GM21529 (cell line): ENCODE data around the gene ATRNL1.
"Not testable (repeated sequence)": the region's sequence is repeated elsewhere in the genome, so short reads cannot be mapped to it uniquely, and the experiment has no call there.

Source experiments
- ATAC-seq: cut with Tn5 transposase; IDR thresholded peaks from one replicate; pipeline ENCODE4 v1.9.1; 2021; ENCODE audit not compliant: unreplicated experiment

Gene ATRNL1

DNA sequence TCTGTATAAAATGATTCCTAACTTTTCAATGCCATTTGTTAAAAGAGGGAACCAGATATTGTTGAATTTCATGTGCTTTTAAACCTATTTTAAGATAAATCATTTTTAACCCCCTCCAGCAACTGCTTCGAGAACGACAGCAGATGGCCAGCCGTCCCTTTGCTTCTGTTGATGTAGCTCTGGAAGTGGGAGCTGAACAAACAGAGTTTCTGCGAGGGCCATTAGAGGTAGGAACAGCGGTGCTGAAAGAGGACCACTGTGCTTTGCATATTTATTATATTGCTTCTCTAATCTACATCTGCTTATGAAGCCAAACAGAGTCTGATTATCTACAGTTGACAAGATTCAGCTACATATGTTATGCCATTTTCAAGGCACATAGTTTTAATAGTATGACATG lies 634.0 kb downstream of the ATRNL1 start:
- no peak for ATAC-seq

DNA sequence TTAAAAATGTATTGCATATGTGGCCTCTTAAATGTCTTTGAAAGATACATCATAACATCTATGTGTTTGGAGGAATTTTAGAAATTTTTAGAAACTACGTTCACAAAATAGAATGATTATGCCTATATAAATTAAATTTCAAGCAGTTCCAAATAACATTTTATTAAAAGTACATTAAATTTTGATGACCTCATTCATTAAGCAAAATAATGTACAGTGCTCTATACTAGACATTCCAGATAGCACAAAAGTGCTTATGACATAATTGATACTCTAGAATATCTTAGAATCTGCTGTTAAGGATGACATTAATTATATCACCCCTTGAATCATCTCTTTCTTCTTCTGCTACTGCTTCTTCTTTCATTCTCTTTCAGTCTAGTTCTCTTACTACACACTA lies 650.9 kb downstream of the ATRNL1 start:
- no peak for ATAC-seq

DNA sequence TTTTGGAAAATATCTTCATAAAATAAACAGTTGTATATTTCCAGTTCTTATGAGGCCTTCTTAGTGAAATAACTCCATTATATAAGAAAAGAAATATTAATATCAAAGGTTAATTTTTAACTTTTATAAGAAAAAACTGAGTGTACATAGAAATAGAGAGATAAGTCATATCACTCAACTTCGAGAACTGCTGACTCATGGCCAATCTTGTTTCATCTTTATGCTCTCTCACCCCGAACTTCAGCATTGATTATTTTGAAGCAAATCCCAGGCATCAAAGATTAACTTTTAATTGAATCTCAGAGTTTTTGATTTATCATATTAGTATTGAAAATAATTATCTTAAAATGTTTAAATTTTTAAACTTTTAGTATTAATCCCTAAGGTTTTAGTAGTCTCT lies 652.8 kb downstream of the ATRNL1 start:
- ATAC-seq, result no peak

DNA sequence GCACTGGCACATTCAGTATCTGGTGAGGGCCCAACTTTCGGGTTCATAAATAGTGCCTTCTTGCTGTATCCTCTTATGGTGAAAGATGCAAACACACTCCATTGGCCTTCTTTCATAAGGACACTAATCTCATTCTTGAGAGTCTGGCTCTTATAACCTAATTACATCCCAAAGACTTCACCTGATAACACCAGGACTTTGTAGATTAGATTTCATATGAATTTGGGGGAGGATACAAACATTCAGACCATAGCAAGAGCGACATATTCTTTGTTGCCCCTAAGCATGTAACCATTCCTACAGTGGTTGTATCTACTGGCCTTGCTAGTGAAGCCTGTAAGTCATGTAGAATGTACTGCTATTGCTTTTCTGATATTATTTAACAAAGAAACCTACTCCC lies 654.6 kb downstream of the ATRNL1 start:
- ATAC-seq, result no peak

DNA sequence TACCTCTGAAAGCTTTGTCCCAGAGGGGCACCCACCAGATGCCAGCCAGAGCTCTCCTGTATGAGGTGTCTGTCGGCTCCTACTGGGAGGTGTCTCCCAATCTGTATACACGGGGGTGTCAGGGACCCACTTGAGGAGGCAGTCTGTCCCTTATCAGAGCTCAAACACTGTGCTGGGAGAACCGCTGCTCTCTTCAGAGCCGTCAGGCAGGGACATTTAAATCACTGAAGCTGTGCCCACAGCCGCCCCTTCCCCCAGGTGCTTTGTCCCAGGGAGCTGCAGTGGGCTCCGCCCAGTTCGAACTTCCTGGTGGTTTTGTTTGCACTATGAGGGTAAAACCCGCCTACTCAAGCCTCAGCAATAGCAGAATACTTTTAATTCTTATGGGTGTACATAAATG lies 665.3 kb downstream of the ATRNL1 start:
- not testable (repeated sequence) for ATAC-seq

DNA sequence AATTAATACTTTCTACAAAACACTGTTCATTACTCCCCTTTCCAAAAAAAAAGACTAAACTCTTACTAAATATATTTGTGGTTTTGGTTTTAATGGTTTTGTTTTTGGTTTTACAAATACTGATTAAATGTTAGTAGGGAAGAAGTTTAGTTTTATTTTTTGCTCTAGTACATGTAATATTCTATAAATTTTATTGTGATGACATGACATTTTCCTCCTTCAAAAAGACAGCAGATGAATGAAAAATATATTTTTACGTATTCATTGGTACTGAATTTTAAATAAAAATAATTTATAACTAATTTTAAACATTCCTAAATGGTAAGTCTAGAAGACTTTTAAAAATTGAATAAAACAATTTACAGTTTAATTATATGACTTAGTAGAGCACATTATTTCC lies 667.0 kb downstream of the ATRNL1 start:
- ATAC-seq, result no peak

DNA sequence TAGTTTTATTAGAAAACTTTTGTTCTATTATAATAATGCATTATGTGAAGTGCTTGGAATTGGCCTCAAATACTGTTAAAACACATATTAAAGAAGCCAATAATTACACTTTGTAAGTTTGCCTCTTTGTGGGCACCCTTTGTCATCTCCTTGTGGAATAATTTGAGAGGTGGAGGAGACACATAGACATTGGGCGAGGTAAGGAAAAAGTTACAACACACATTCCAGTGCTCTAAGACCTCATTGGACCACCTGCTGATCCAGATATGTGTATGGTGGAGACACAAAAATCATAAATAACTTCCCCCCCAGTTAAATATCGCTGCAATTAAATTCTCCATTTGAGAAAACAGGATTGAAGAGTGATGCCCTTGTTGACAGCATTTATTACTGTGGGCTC lies 668.0 kb downstream of the ATRNL1 start:
- no peak for ATAC-seq

DNA sequence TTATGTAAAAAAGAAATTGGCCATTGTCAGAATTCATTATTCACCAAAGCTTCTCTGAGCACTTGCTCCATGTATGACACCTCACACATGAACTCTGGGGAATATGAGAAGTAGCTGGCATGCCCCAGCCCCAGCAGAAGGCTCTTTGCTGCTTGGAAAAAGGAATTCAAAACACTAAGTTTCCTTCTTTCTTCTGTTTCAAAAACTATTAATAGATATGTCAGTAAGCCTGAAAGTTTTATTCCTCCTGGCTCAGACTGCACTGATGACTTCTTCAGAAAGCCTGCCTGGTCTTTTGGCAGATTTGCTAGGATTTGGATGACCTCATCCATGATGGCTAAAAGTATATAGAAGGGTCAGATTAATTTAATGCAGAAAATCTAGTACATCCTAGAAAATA lies 668.9 kb downstream of the ATRNL1 start:
- no peak for ATAC-seq

DNA sequence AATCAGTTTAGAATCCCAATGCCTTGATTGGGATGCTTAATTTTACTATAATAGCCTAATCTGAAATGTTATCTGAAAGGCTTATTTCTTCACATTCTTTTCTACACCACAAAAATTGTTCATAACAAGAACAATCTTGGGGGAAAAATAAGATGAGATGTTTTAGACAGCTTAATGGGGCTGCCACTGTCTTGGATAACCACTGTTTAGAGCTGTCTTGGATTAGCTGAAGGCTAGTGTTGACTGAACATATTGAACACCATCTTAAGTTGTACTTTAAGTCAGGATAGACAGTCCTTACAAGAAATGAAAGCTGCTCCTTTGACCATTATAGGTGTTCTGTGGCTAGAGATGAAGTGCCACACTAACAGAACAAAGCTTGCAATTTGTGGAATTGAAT lies 678.6 kb downstream of the ATRNL1 start:
- ATAC-seq, result no peak

DNA sequence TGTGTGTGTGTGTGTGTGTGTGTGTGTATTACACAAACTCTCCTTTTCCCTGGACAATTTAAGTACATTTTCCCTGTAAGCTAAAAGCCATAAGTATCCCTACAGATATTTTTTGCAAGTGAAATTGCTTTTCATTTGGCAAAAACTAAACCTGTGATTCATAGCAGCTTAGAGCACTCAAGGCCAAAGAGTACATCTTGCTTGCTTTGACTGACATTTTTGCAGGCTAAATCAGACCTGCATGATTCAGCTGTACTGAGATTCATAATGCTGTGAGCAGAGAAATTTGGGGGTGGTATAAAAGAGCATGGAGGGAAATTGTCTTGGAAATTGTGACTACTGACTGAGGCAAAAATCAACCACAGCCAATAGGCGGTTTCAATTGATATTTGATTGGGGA lies 679.4 kb downstream of the ATRNL1 start:
- no peak for ATAC-seq

DNA sequence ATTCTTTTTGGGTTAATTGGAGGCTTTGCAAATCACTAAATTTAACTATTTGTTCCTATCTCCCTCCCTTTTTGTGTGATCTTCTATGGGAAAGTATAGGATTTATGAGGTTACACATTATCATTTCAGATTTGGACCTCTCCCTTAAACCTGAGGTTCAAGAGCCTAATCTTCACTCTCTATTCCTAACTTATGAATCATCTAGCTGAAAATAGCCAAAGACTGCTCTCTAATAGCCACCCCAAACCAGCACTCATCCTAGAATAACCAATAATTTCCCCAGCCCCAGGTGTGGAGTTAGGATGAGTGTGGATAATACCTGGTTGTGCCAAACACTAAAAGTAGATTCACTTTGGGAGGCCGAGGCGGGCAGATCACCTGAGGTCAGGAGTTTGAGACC lies 680.7 kb downstream of the ATRNL1 start:
- ATAC-seq, result no peak

DNA sequence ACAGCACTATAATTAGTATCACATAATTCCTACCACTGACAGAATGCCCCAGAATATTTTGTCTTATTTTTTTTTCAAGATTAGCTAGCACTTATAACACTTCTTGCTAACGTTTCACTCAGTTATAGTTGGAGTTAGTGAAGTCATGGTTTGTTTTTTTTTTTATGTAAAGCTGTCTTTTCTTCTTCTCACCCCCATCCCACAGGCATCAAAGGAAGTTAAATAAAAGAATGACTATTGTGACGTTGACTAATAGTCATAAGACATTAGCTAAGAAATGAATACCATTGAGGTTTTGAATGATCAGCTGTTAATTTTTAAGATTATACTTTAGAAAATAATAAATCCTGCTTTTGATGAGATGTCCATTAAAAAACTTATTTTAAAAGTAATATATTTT lies 681.6 kb downstream of the ATRNL1 start:
- no peak for ATAC-seq

DNA sequence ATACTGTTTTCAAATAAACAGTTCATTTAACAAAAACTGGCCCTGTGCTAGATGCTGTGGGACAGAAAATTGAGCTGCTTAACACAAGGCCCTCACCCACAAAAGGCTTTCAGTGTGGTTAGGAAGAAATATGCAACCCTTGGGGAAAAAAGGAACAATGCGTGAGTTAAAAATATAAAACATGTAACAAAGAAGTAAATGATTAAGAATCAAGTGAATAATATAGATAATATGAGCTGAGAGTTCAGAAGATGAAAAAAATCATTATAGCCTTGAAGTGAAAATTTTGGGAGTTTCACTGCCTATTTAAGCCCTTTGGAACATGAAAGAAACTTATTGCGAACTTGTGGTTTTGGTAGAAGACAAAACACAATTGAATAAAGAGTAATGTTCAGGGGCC lies 684.5 kb downstream of the ATRNL1 start:
- no peak for ATAC-seq

DNA sequence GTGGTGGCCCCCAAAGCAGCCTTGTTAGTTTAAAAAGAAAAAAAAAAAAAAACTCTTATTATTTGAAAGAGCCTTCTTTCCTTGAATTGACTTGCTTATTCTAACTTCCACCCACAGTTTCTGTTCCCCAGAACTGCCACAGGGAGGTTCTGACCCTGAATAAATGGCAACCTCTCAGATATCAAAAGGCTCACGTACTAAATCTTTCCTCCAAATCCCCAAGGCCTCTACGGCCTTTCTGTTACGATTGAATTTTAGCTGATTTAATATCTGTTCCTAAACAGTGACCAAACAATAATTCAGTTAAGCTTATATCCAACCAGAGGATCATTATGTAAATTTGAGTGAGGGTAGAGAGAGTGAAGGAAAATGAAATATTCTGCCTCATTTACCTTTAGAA lies 697.1 kb downstream of the ATRNL1 start:
- no peak for ATAC-seq

DNA sequence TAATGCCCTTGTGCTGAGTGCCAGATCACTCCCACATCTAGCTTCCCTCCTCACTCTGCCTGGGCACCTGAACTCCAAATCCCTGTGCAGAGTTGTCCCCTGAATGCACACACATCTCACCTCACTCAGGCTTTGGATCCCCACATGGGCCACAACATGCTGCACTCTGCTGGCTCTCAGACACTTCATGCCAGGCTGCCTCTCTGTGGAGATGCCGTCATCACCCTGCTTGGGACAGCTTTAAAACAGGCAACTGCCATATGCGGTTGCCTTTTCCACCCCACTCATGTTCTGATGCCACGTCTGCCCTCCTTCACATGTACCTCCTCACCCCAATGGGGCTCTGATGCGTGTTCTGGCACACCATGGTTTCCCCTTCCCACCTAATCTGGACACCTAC lies 702.8 kb downstream of the ATRNL1 start:
- no peak for ATAC-seq

DNA sequence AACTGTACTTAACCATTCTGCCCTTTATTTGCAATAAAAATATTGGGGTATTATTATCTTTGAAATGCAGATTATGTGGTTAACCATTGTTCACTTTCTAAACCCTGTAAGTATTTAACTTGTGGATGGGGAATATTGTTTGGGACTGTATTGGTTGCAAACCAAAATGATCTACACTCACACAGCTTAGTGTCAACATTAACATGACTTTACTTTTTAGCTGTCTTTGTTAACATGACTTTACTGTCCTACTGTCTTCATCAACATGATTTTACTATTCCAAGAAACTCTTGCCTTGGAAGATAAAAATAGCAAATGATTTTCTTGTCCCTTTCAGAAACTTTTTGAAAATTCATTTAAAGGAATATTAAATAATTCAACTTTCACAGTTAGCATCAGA lies 708.3 kb downstream of the ATRNL1 start:
- no peak for ATAC-seq

DNA sequence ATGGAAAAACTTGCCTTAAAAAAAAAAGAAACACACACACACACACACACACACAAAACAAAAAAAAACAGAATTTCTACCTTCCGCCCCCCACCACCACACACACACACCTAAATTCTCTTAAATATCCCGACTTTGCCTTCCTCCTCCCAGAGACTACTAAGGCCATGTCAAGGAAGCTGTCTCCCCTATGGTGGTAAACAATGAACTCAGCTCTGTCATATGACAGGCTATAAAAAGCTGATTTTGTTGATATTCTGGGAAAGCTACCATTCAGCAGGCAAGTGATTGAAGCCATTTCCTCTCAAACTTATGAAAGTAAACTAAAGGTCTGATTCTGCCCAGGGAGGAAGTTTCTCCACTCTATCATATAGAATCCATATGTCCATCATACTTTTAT lies 708.8 kb downstream of the ATRNL1 start:
- ATAC-seq, result no peak

DNA sequence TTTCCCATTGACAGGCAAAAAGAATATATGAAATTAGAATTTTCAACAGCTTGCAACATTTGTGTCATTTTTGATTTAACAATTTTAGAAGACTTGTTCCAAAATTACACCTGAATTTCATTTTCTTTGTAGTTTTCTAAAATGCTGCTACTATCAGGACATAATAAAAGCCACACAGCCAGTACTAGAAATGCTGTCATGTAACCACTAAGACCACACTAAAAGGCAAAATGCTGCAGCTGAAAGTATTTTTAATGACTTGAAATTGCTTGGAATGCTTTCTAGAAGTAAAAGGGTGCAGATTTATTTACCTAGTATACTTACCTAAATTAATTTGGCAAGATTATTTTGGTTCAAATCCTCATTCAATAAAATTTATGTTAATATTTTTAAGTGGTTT lies 709.7 kb downstream of the ATRNL1 start:
- ATAC-seq, result no peak

DNA sequence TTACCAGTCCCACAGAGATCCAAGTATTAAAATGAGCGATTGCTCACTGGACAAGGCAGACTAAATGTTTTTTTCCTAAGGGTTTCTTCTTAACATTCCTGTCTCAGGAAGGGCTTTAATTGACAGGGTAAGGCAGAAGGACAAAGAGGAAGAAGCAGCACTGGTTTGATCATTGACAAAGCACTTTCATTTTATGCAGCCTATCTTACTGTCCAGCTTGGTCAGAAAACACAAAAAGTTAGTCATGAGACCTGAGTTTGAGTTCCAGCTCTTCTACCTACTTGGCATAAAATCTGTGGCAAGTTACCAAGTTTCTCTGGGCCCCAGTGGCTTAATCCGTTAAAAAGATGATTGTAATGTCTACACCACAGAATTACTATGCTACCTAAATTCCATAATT lies 721.4 kb downstream of the ATRNL1 start:
- ATAC-seq, result no peak

DNA sequence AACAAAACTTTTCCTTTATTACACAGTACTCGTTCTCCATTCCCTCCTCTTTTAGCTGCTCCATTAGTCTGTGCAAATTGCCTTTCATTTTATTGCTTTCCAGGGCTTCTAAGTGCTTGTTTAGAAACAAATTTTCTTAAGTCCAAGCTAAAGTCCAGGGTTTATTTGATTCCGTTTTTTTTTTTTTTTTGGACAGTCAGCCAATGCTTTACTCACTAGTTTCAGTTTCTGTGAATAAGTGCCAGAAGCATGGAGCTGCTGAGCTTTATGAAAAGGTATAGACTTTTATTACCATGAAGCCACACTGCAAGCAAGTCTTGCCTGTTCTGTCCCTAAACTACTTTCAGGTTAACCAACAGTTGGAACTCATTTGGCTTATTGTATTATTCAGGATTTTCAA lies 724.8 kb downstream of the ATRNL1 start:
- no peak for ATAC-seq

DNA sequence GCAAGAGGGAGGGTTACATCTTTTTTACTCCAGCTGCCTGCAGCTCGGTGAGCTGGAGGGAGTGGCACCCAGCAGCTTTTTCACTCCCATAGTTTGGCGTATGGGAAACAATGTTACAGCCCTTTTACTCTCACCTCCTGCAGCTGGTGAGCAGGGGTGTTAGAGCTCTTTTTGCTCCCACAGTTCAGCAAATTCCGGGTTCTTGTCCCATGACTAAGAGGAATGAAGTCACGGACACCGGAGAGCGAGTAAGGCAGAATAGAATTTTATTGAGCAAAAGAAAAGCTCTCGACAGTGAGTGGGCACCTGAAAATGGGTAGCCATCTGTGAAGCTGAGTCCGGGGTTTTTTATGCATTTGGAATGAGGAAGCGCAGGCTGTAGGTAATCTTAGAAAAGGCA lies 733.2 kb downstream of the ATRNL1 start:
- ATAC-seq, result no peak

DNA sequence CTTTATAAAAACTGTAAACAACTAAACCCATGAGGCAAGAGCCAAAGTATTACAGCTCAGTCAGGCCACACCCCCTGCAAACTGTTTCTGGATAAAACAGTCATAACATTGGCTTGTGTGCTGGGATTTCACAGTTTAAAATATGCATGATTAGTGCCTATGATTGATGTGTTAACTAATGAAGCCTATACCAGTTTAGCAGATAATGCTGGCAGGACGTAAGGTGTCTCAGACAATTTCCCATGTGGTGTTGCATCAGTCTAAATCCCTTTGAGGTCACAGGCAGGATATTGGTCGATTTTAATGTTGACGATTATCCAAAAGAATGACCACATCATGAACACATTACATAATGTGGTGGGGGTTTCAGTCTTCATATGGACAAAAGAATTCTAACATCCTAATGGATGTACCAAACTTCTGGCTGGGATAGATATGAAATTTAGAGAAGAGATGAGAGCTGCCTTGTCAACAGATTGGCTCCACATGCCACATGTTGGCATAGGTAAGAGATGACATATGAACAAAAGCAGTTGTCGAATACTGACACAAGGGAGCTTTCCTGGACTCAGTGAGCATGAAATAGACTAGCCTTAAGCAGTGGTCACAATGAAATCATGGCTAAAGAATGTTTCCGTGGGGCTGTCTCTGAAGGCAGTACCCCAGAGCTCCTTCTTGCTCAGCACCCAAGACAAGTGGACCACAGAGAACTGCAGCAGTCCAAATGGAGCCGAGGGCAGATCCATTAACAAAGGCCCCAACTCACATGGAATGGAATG lies 734.3 kb downstream of the ATRNL1 start:
- ATAC-seq, result no peak

DNA sequence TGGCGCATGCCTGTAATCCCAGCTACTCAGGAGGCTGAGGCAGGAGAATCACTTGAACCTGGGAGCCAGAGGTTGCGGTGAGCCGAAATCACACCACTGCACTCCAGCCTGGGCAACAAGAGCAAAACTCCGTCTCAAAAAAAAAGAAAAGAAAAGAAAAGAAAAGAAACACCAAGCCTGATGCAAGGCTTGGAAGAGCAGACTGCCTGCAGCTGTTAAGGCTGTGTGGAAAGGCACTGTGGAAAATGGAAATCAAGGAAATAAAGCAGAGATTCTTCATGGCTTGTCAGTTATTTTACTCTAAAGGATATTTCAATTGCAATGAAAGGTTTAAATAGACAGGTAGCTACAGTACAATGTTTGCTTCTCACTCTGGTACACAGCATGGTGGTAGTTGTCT lies 735.0 kb downstream of the ATRNL1 start:
- ATAC-seq, result not testable (repeated sequence)
